ENCODE measurements around the gene RNF207. TPM values are rescaled to one million over a fixed set of nuclear protein-coding genes. Genes with fewer than 3 reads are reported as not detected.

The RNF207 gene
- total and polyA plus RNA-seq, 10 of the 15 experiments (the other 5 are each of a cell fraction or from before 2014, with no cell fraction given), result 1.7 to 36.4 (median 13.1) TPM

DNA sequence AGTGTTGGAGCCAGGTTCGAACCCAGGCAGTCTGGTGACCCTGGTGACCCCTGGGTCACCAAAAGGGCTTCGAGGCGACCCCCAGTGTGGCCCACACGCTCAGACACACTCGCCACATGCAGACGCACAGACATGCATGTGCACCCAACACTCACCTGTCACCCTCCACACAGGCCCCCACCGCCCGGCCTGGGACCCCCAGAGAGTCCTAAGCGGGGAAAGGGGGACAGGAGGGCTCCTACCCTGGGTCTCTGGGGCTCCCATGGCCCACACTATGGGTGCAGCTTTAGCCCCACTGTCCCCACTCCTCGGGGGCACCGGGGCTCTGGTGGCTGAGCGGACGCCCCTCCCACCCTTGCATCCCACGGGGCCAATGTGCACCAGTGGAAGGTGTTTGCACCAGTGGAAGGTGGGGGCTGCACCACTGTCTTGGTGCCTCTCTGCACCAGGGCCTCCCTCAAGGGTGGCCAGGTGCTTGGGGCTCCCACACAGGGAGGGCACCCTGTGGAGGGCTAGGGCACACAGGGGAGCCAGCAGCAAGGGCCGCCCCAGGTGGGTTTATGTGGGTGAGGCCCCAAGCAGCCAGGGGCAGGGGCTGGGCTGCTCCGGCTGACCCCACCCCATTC lies 35.7 kb upstream of the RNF207 start:
- ChIA-PET POLR2A (no interaction called here), RAD21 (ENCODE audit: unreplicated experiment) (no interaction called here), CTCF (no interaction called here), SMC1A (ENCODE audit: uncharacterized antibody, unreplicated experiment) (no interaction called here)
- no peak overlapping the region for H2AFZ ChIP-seq (ENCODE audit: control insufficient read depth, low read depth, low read length)
- no peak overlapping the region for H3K4me3 ChIP-seq
- H3K36me3 ChIP-seq (ENCODE audit: control insufficient read depth in 2 of 2, insufficient read depth in 2 of 2, low read length in 1 of 2), result no peaks in the 10 kb centered on the region
- H3K4me1 ChIP-seq (ENCODE audit: control insufficient read depth, insufficient read depth, low read length), result no peaks in the 10 kb centered on the region
- no peaks in the 10 kb centered on the region for H3K79me2 ChIP-seq (ENCODE audit: control insufficient read depth, insufficient read depth, low read length)
- in situ Hi-C loops (cut with MboI), result no loop called here
- no peak overlapping the region for H3K9ac ChIP-seq (ENCODE audit: control insufficient read depth, insufficient read depth, low read length)
- no peaks in the 10 kb centered on the region; the same call in 2 of the 3 replicates for H3K9me3 ChIP-seq (replicated peaks; ENCODE audit: control insufficient read depth, insufficient read depth, low read length)
- 12% methylated on average over 13 of the region's 16 CpGs for WGBS (ENCODE audit: insufficient coverage, insufficient replicate concordance, low lambda C conversion rate, missing lambda C conversion rate)
- no peak for FAIRE-seq
- no peaks in the 10 kb centered on the region; a peak in 2 of 4 replicates for H3K27me3 ChIP-seq (replicated peaks in 1 of 2; ENCODE audit: control insufficient read depth in 2 of 2, insufficient read depth in 2 of 2, low read length in 1 of 2)
- no peak for DNase-seq (ENCODE audit: low read depth, low spot score)
- no peaks in the 10 kb centered on the region for H4K20me1 ChIP-seq (ENCODE audit: control insufficient read depth, insufficient read depth)
- no peak overlapping the region for H3K4me2 ChIP-seq (ENCODE audit: control insufficient read depth, insufficient read depth)
- BruUV-seq (replicated peaks), result no TSS peak
- TF ChIP-seq ZNF622 (IDR thresholded peaks at IDR 0.05) (no peak), KAT2A (conservative IDR thresholded peaks at IDR 0.05; ENCODE audit: control insufficient read depth, low read depth, low read length) (no peak), BHLHE40 (IDR thresholded peaks at IDR 0.05; ENCODE audit: borderline replicate concordance in 1 of 2, low read depth in 2 of 2, low read length in 1 of 2) (no peak), ZNF274 (IDR thresholded peaks at IDR 0.05; ENCODE audit: insufficient read depth, insufficient read length) (no peak)
- no peak for ATAC-seq
- intact Hi-C loops (cut with micrococcal nuclease; ENCODE audit: unreplicated experiment), result no loop called here
- H3K27ac ChIP-seq (ENCODE audit: control insufficient read depth, insufficient read depth), result no peak overlapping the region

DNA sequence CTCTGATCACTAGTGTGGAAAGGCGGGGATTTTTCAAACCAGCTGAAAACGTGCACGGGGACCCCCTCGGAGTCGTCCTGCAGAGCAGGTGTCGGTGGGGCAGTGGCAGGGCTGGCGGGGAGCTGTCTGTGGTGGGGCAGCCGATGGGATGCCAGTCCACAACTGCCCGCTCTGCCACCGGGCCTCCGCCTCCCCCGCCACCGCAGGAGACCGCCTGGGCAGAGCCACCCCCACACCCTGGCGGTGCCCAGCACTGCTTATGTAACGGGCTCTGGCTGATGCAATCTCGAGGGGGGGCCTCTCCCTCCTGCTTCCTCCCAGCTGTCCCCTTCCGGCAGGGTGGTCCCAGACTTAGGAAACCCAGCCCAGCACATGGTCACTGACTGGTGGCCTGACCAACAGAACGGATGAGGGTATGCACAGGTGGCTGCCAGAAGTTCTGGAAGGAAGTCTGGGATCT lies 35.1 kb upstream of the RNF207 start:
- in situ Hi-C loops (cut with MboI), result no loop called here
- no peak overlapping the region for H3K4me2 ChIP-seq (ENCODE audit: control insufficient read depth, insufficient read depth)
- no peak for TF ChIP-seq IRF5 (IDR thresholded peaks at IDR 0.05; ENCODE audit: borderline replicate concordance)
- no peak for TF ChIP-seq IRF4 (IDR thresholded peaks at IDR 0.05; ENCODE audit: low read depth, low read length)
- no peak for TF ChIP-seq SMARCA5 (IDR thresholded peaks at IDR 0.05)
- no peak for TF ChIP-seq YY1 (IDR thresholded peaks at IDR 0.05; ENCODE audit: low read depth, low read length)
- TF ChIP-seq USF2 (IDR thresholded peaks at IDR 0.05; ENCODE audit: borderline replicate concordance, low read depth, low read length), result no peak
- no peak for TF ChIP-seq PRDM15 (CRISPR knock-in tag; IDR thresholded peaks at IDR 0.05)
- no peak for TF ChIP-seq NBN (IDR thresholded peaks at IDR 0.05)

More for the DNA sequence above, 35.1 kb upstream of the RNF207 start:
- no peak for FAIRE-seq
- Histone ChIP-seq H3K27me3 (replicated peaks in 1 of 2; ENCODE audit: control insufficient read depth in 2 of 2, insufficient read depth in 2 of 2, low read length in 1 of 2) (no peaks in the 10 kb centered on the region; a peak in 2 of 4 replicates), H3K9me3 (replicated peaks; ENCODE audit: control insufficient read depth, insufficient read depth, low read length) (no peaks in the 10 kb centered on the region; the same call in 2 of the 3 replicates), H3K9ac (ENCODE audit: control insufficient read depth, insufficient read depth, low read length) (no peak overlapping the region), H3K36me3 (ENCODE audit: control insufficient read depth in 2 of 2, insufficient read depth in 2 of 2, low read length in 1 of 2) (no peaks in the 10 kb centered on the region), H3K79me2 (ENCODE audit: control insufficient read depth, insufficient read depth, low read length) (no peaks in the 10 kb centered on the region), H3K4me1 (ENCODE audit: control insufficient read depth, insufficient read depth, low read length) (no peaks in the 10 kb centered on the region), H3K4me3 (no peak overlapping the region), H2AFZ (ENCODE audit: control insufficient read depth, low read depth, low read length) (no peak overlapping the region), H4K20me1 (ENCODE audit: control insufficient read depth, insufficient read depth) (no peaks in the 10 kb centered on the region), H3K27ac (ENCODE audit: control insufficient read depth, insufficient read depth) (no peak overlapping the region)
- WGBS (ENCODE audit: insufficient coverage, insufficient replicate concordance, low lambda C conversion rate, missing lambda C conversion rate), result 26% methylated on average over 19 of the region's 19 CpGs
- DNase-seq (ENCODE audit: low read depth, low spot score), result no peak
- ChIA-PET RAD21 (ENCODE audit: unreplicated experiment) (interaction anchor here (0.5 kb wide), 1 partner anchor 18 kb away, joined by 3 read pairs; no protein-coding TSS in a partner anchor), CTCF (no interaction called here), SMC1A (ENCODE audit: uncharacterized antibody, unreplicated experiment) (no interaction called here), POLR2A (no interaction called here)
- BruUV-seq (replicated peaks), result no TSS peak
- intact Hi-C loops (cut with micrococcal nuclease; ENCODE audit: unreplicated experiment), result no loop called here
- no peak for ATAC-seq

Measured in GM12878 (cell line).